Heart left ventricle (tissue), 13 donors: ENCODE results near the gene MAS1L.

Experiments used
- POLR2A ChIP-seq, 2 donors: fragments of 450-650 bp; IDR thresholded peaks; one replicate each; pipeline ENCODE4 v1.6.1; 2017; ENCODE audit warnings: antibody characterized with exemption in 2 of 2, mild to moderate bottlenecking in 2 of 2, moderate library complexity in 2 of 2
- TF ChIP-seq, protein P1 (sequence below), 12 donors: fragments of 200-600 bp; sonication (generic) in 4 of 12; IDR thresholded peaks; one replicate each; pipeline versions ENCODE4 v1.5.0 to v1.8.0; 2018 to 2022; ENCODE audit warnings: antibody characterized with exemption in 12 of 12, mild to moderate bottlenecking in 5 of 12
- donor health status: ischemic (EF 13 %, LVEDD 7.1; RV severe dilation, severe dysfunction).
- donor health status: DM: no; HTN: yes; CAD: no.
- donor health status: DM: no; HTN: no; CAD: no.
- donor health status: ischemic (EF 25% LVEDD 6.9; RV normal size, moderate dysfunction).
- donor health status: ischemic (EF 25% LVEDD 5.7; RV mildly dilated, moderate dysfunction).
- donor health status: ischemic (EF 35%, LVEDD 5.7; RV mildly dilated, moderate dysfunction).
- donor health status: nonischemic (EF 11% LVEDD 7.7; RV severe dilation, severe dysfunction).
- donor health status: DM: yes; HTN: yes; CAD: no.
- donor health status: PGD.
- donor health status: ischemic (EF 29% LVEDD 5.4; RV normal size, mild dysfunction).
- donor health status: nonischemic (EF 23%, LVEDD 6.1; RV moderate dilation, normal function).

DNA sequence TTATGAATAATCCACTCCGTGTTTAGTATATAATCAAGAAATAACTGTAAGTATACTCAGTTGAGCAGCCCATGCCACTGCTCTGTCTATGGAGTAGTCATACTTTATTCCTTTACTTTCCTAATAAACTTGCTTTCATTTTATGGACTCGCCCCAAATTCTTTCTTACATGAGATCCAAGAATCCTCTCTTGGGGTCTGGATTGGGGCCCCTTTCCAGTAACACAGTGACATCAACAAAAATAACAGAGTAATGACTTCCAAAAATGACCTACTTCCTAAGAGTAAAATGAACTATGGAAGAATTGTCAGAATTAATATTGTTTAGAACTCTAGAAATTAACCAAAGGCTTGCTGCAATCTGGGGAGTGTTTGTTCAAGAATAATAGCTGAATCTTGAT is 22.0 kb downstream of the MAS1L start:
- TF ChIP-seq, protein P1, sequence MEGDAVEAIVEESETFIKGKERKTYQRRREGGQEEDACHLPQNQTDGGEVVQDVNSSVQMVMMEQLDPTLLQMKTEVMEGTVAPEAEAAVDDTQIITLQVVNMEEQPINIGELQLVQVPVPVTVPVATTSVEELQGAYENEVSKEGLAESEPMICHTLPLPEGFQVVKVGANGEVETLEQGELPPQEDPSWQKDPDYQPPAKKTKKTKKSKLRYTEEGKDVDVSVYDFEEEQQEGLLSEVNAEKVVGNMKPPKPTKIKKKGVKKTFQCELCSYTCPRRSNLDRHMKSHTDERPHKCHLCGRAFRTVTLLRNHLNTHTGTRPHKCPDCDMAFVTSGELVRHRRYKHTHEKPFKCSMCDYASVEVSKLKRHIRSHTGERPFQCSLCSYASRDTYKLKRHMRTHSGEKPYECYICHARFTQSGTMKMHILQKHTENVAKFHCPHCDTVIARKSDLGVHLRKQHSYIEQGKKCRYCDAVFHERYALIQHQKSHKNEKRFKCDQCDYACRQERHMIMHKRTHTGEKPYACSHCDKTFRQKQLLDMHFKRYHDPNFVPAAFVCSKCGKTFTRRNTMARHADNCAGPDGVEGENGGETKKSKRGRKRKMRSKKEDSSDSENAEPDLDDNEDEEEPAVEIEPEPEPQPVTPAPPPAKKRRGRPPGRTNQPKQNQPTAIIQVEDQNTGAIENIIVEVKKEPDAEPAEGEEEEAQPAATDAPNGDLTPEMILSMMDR (IDR thresholded peaks at IDR 0.05): no peak
- no peak for TF ChIP-seq POLR2A (IDR thresholded peaks at IDR 0.05)
